ENCODE results near the gene VPS51.

GRCh38 chr11:65083134-65083833 is 12.7 kb upstream of the VPS51 start:
- TF ChIP-seq CTCF (IDR thresholded peaks at IDR 0.05) (no peak), POLR2AphosphoS5 (IDR thresholded peaks at IDR 0.05) (no peak), POLR2A (IDR thresholded peaks at IDR 0.05) (no peak), EP300 (IDR thresholded peaks at IDR 0.05) (no peak)
